OCI-LY1 (cell line): ENCODE data around the gene ITPRID2.

Experiments
- H2AFZ ChIP-seq: fragments of 200-600 bp; sonication (generic), shearing (Covaris generic); 2 replicates; pipeline ENCODE4 v1.6.0; 2014; ENCODE audit warnings: antibody characterized with exemption, mild to moderate bottlenecking, low read length
- H3F3A ChIP-seq: fragments of 200-600 bp; sonication (generic), shearing (Covaris generic); 2 replicates; pipeline ENCODE4 v1.6.0; 2014; ENCODE audit warnings: mild to moderate bottlenecking, antibody characterized with exemption, low read length, moderate library complexity; ENCODE audit not compliant: insufficient read depth
- H3K27ac ChIP-seq: fragments of 200-600 bp; sonication (generic); 2 replicates; pipeline ENCODE4 v1.5.1; 2014; ENCODE audit warnings: low read length, mixed run types, mild to moderate bottlenecking, low read depth; ENCODE audit not compliant: poor library complexity, severe bottlenecking
- H3K27me3 ChIP-seq: fragments of 200-600 bp; sonication (generic); 2 replicates; pipeline ENCODE4 v1.6.0; 2014; ENCODE audit warnings: antibody characterized with exemption, mild to moderate bottlenecking, low read length, moderate library complexity; ENCODE audit not compliant: insufficient read depth
- H3K36me3 ChIP-seq: fragments of 200-600 bp; sonication (generic); 2 replicates; pipeline ENCODE4 v1.6.1; 2014; ENCODE audit warnings: mild to moderate bottlenecking, antibody characterized with exemption, low read length, moderate library complexity, mixed read lengths; ENCODE audit not compliant: insufficient read depth
- H3K4me1 ChIP-seq: fragments of 200-600 bp; sonication (generic); 2 replicates; pipeline ENCODE4 v1.5.1; 2014; ENCODE audit warnings: mild to moderate bottlenecking, low read length, moderate library complexity; ENCODE audit not compliant: insufficient read depth, severe bottlenecking
- H3K4me2 ChIP-seq: fragments of 200-600 bp; sonication (generic), shearing (Covaris generic); 2 replicates; pipeline ENCODE4 v1.6.1; 2014; ENCODE audit warnings: low read length
- H3K4me3 ChIP-seq: fragments of 200-600 bp; sonication (generic); 2 replicates; pipeline ENCODE4 v1.5.1; 2014; ENCODE audit warnings: low read length, low read depth, mild to moderate bottlenecking, mixed read lengths; ENCODE audit not compliant: poor library complexity, severe bottlenecking
- H3K79me2 ChIP-seq: fragments of 200-600 bp; shearing (Covaris generic); 2 replicates; pipeline ENCODE4 v1.6.1; 2016; ENCODE audit warnings: mixed run types, low read length, mixed read lengths; ENCODE audit not compliant: insufficient read depth
- H3K9ac ChIP-seq: fragments of 200-600 bp; sonication (generic), shearing (Covaris generic); 2 replicates; pipeline ENCODE4 v1.6.1; 2014; ENCODE audit warnings: mild to moderate bottlenecking, low read length, mixed read lengths
- H3K9me2 ChIP-seq: fragments of 200-600 bp; sonication (generic), shearing (Covaris generic); 2 replicates; pipeline ENCODE4 v1.6.1; 2014; ENCODE audit warnings: low read depth, mild to moderate bottlenecking, low read length, mixed read lengths
- H3K9me3 ChIP-seq: fragments of 200-600 bp; shearing (Covaris generic); 2 replicates; pipeline ENCODE4 v1.6.1; 2014; ENCODE audit warnings: low read length, mixed read lengths
- H4K20me1 ChIP-seq: fragments of 200-600 bp; sonication (generic), shearing (Covaris generic); 2 replicates; pipeline ENCODE4 v1.6.0; 2016; ENCODE audit warnings: mild to moderate bottlenecking, low read length; ENCODE audit not compliant: insufficient read depth
- EZH2 ChIP-seq: fragments of 200-600 bp; sonication (generic), shearing (Covaris generic); IDR thresholded peaks from 2 replicates; pipeline ENCODE4 v1.8.0; 2017; ENCODE audit warnings: borderline replicate concordance, mixed run types, mild to moderate bottlenecking, antibody characterized with exemption, low read length, moderate library complexity, mixed read lengths
- TF ChIP-seq, protein P1 (sequence below): fragments of 200-600 bp; sonication (generic), shearing (Covaris generic); IDR thresholded peaks from 2 replicates; pipeline ENCODE4 v1.5.1; 2017; ENCODE audit warnings: mild to moderate bottlenecking, antibody characterized with exemption, low read length, moderate library complexity, mixed read lengths

ITPRID2 gene

GRCh38 chr2:181911830-181912229, 20.3 kb downstream of the ITPRID2 start:
- Histone ChIP-seq H3K79me2 (no peaks in the 10 kb centered on the region), H3K27me3 (no peaks in the 10 kb centered on the region), H4K20me1 (no peaks in the 10 kb centered on the region), H3K9me3 (no peaks in the 10 kb centered on the region), H3K9me2 (no peaks in the 10 kb centered on the region), H3F3A (no peaks in the 10 kb centered on the region), H3K4me1 (no peaks in the 10 kb centered on the region), H3K36me3 (peaks cover 40% of the 10 kb centered on the region), H3K27ac (no peak overlapping the region), H3K4me3 (no peak overlapping the region), H2AFZ (no peak overlapping the region), H3K9ac (no peak overlapping the region), H3K4me2 (no peak overlapping the region)
- TF ChIP-seq, protein P1, sequence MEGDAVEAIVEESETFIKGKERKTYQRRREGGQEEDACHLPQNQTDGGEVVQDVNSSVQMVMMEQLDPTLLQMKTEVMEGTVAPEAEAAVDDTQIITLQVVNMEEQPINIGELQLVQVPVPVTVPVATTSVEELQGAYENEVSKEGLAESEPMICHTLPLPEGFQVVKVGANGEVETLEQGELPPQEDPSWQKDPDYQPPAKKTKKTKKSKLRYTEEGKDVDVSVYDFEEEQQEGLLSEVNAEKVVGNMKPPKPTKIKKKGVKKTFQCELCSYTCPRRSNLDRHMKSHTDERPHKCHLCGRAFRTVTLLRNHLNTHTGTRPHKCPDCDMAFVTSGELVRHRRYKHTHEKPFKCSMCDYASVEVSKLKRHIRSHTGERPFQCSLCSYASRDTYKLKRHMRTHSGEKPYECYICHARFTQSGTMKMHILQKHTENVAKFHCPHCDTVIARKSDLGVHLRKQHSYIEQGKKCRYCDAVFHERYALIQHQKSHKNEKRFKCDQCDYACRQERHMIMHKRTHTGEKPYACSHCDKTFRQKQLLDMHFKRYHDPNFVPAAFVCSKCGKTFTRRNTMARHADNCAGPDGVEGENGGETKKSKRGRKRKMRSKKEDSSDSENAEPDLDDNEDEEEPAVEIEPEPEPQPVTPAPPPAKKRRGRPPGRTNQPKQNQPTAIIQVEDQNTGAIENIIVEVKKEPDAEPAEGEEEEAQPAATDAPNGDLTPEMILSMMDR = no peak
- no peak for TF ChIP-seq EZH2

- Histone ChIP-seq H3F3A (no peaks in the 10 kb centered on the region), H3K4me1 (no peaks in the 10 kb centered on the region), H3K36me3 (peaks cover 65% of the 10 kb centered on the region), H3K27ac (no peak overlapping the region), H2AFZ (no peak overlapping the region), H3K4me2 (no peak overlapping the region), H4K20me1 (no peaks in the 10 kb centered on the region), H3K9me2 (no peaks in the 10 kb centered on the region), H3K9me3 (no peaks in the 10 kb centered on the region), H3K4me3 (no peak overlapping the region), H3K9ac (no peak overlapping the region), H3K27me3 (no peaks in the 10 kb centered on the region), H3K79me2 (no peaks in the 10 kb centered on the region)
- no peak for TF ChIP-seq EZH2
- TF ChIP-seq, protein P1 = no peak
Measured at GRCh38 chr2:181915102-181915501, 23.6 kb downstream of the ITPRID2 start.

DNA sequence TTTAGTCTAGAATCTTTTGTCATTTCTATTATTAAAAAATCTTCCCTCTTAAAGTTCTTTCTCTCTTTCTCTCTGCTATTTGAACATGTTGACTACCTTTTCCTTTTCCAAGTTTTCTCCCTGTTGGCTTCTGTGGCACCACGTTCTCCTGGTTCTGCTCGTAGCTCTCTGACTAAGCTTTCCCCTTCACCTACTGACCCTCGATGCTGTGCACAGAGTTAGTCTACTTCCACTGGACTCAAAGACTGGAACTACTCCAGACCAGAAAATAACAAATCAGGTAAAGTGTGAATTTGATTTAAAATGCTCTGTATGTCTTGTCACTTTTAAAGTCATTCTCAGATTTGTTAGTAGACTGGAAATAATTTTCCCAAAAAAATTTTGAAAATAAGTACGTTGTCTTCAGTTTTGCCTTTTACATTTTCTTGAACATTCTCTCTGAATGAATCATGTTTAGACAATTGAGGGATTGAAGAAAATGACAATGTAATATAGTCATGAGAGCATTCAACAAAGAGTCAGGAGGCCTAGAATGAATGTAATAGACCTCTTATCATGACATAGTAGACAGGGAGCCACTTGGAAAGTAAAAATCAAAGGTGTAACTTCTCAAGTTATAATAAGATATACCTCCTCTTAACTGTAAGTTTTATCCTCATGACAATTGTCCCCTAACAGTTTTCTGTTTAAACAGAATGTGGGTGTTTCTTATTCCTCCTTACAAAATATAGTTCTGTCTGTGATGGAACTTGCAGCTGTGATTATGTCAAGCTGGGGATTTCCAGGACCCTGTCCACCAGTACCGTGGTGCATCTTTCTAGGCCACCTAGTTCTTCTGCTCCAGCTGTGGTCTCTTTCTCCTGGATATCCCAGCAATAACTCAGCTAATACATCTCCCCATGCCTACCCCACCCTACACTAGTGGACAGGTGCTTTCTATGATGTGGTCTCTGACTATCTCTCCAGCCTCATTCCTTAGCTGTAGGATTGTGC, 25.5 kb downstream of the ITPRID2 start:
- Histone ChIP-seq H3K79me2 (no peaks in the 10 kb centered on the region), H3K4me3 (no peak overlapping the region), H3K36me3 (peaks cover 64% of the 10 kb centered on the region), H3K27ac (no peak overlapping the region), H3K27me3 (no peaks in the 10 kb centered on the region), H2AFZ (no peak overlapping the region), H3K9me3 (no peaks in the 10 kb centered on the region), H3K9me2 (no peaks in the 10 kb centered on the region), H4K20me1 (no peaks in the 10 kb centered on the region), H3F3A (no peaks in the 10 kb centered on the region), H3K9ac (no peak overlapping the region), H3K4me2 (no peak overlapping the region), H3K4me1 (no peaks in the 10 kb centered on the region)
- TF ChIP-seq, protein P1 = no peak
- TF ChIP-seq EZH2 = no peak
